ENCODE results near the gene LGALS3BP.

LGALS3BP gene

GRCh38 chr17:78965491-78965924 lies 14.2 kb downstream of the LGALS3BP start:
- no peak for TF ChIP-seq CTCF (IDR thresholded peaks at IDR 0.05)

- no peak for TF ChIP-seq CTCF (IDR thresholded peaks at IDR 0.05)
Measured at GRCh38 chr17:78963378-78963777, 16.3 kb downstream of the LGALS3BP start.

GRCh38 chr17:78962345-78962983 lies 17.3 kb downstream of the LGALS3BP start:
- no peak for TF ChIP-seq CTCF (IDR thresholded peaks at IDR 0.05)

GRCh38 chr17:78961571-78961970 lies 18.2 kb downstream of the LGALS3BP start:
- TF ChIP-seq CTCF (IDR thresholded peaks at IDR 0.05): no peak

- TF ChIP-seq CTCF (IDR thresholded peaks at IDR 0.05): no peak
Measured at GRCh38 chr17:78960928-78961327, 18.8 kb downstream of the LGALS3BP start.

DNA sequence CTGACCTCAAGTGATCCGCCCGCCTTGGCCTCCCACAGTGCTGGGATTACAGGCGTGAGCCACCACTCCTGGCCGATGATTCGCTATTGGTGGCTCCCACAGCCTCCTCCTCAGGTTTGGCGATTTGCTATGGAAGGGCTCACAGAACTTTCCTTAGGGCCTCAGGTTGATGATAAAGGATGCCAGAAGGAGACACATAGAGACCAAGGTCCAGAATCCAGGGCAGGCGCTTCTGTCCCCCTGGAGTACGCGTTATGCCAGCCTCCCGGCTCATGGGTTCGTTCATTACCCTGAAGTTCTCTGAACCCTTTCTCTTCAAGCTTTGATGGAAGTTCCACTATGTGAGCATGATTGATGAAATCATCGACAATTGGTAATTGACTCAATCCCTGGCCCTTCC lies 19.9 kb downstream of the LGALS3BP start:
- no peak for TF ChIP-seq CTCF (IDR thresholded peaks at IDR 0.05)

- no peak for TF ChIP-seq CTCF (IDR thresholded peaks at IDR 0.05)
Measured at GRCh38 chr17:78958641-78959127, 21.0 kb downstream of the LGALS3BP start.

DNA sequence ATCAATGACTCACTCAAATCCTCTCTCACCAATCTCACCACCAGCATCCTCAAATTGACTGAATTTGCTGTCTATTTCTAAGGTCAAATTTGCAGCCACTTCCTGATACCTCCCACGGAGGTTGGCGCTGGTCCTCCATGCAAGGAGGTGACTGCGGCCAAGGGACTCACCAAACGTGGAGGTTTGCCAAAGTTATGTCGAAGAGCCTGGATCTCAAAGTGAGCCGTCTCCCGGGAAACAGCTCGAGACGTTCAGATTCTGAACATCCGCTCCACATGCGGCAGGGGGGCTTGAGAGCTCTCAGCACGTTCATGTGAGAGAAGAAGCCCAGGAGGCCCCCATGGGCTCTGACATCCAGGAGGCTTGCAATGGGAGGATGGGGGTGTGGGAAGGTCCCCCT lies 22.6 kb downstream of the LGALS3BP start:
- TF ChIP-seq CTCF (IDR thresholded peaks at IDR 0.05): no peak
